HEK293T (cell line): ENCODE results near the gene RPTOR.

ENCODE experiments used
- CTCF ChIA-PET: fragments of 350-600 bp; formaldehyde crosslinking; extraction: SDS; loops from one replicate; lab custom pipeline; 2021; ENCODE audit warnings: antibody characterized with exemption, inconsistent platforms; lab: Yijun Ruan, JAX
- POLR2A ChIA-PET: fragments of 350-600 bp; formaldehyde crosslinking; extraction: SDS; loops from one replicate; lab custom pipeline; 2020; ENCODE audit warnings: antibody characterized with exemption, inconsistent platforms; lab: Yijun Ruan, JAX
- DNase-seq: peaks from one replicate; pipeline ENCODE4 v3.0.0; 2012; ENCODE audit warnings: mixed read lengths; ENCODE audit errors: extremely low spot score
- ARNT ChIP-seq: fragments of 450-650 bp; IDR thresholded peaks from 2 replicates; pipeline ENCODE4 v1.6.1; 2017; ENCODE audit warnings: mild to moderate bottlenecking
- BHLHE40 ChIP-seq: fragments of 450-650 bp; IDR thresholded peaks from 2 replicates; pipeline ENCODE4 v1.6.1; 2016; ENCODE audit warnings: mild to moderate bottlenecking, moderate library complexity, borderline replicate concordance
- CTBP1 ChIP-seq: fragments of 450-650 bp; IDR thresholded peaks from 2 replicates; pipeline ENCODE4 v1.6.1; 2016; ENCODE audit warnings: borderline replicate concordance
- ELF4 ChIP-seq: fragments of 450-650 bp; IDR thresholded peaks from 2 replicates; pipeline ENCODE4 v1.6.1; 2017; ENCODE audit warnings: antibody characterized with exemption
- FOXA1 ChIP-seq: fragments of 450-650 bp; IDR thresholded peaks from 2 replicates; pipeline ENCODE4 v1.6.1; 2016; ENCODE audit warnings: mild to moderate bottlenecking
- FOXK2 ChIP-seq: fragments of 450-650 bp; IDR thresholded peaks from 2 replicates; pipeline ENCODE4 v1.6.1; 2016; ENCODE audit warnings: mild to moderate bottlenecking
- FOXM1 ChIP-seq: fragments of 450-650 bp; IDR thresholded peaks from 2 replicates; pipeline ENCODE4 v1.6.1; 2017; ENCODE audit warnings: mild to moderate bottlenecking, borderline replicate concordance
- HDGF ChIP-seq: fragments of 450-650 bp; IDR thresholded peaks from 2 replicates; pipeline ENCODE4 v1.6.1; 2017; ENCODE audit warnings: antibody characterized with exemption, borderline replicate concordance
- L3MBTL2 ChIP-seq: fragments of 450-650 bp; conservative IDR thresholded peaks from 2 replicates; pipeline ENCODE4 v1.6.1; 2016; ENCODE audit warnings: mild to moderate bottlenecking
- LEF1 ChIP-seq: fragments of 450-650 bp; IDR thresholded peaks from 2 replicates; pipeline ENCODE4 v1.6.1; 2017; ENCODE audit warnings: mild to moderate bottlenecking, borderline replicate concordance
- NFRKB ChIP-seq: fragments of 450-650 bp; IDR thresholded peaks from 2 replicates; pipeline ENCODE4 v1.6.1; 2016; ENCODE audit warnings: mild to moderate bottlenecking, moderate library complexity
- PKNOX1 ChIP-seq: fragments of 450-650 bp; IDR thresholded peaks from 2 replicates; pipeline ENCODE4 v1.6.1; 2016
- SP1 ChIP-seq: fragments of 450-650 bp; IDR thresholded peaks from 2 replicates; pipeline ENCODE4 v1.6.1; 2017
- SUZ12 ChIP-seq: fragments of 450-650 bp; IDR thresholded peaks from 2 replicates; pipeline ENCODE4 v1.6.1; 2016; ENCODE audit warnings: mild to moderate bottlenecking
- TARDBP ChIP-seq: fragments of 450-650 bp; IDR thresholded peaks from 2 replicates; pipeline ENCODE4 v1.6.1; 2016
- ZNF384 ChIP-seq: fragments of 450-650 bp; IDR thresholded peaks from 2 replicates; pipeline ENCODE4 v1.6.1; 2016

The RPTOR gene

DNA sequence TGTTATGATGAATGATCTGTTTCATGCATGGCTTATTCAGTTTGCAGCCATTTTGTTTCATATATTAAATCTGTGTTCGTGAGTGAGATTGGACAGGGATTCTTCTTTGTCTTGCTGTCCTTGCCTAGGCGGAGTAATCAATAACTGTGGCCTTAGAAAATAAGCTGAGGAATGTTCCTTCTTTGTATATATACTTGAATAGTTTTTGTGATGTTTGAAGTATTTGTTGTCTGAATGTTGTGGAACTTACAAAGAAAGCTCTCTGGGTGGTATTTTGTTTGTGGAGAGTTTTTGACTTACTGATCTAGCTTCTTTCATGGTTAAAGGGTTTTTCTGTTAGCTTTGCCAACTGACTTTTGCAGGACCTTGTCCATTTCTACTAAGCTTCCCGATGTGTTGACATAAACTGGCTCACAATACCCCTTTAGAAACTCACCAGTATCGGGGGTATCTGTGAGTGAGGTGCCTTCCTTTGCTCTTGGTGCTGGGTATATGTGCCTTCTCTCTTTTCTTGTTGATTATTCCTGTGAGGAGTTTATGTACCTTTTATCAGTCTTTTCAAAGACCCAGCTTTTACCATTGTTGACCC, 166.2 kb downstream of the RPTOR start:
- DNase-seq = no peak
- CTCF ChIA-PET = interaction anchor here (0.7 kb wide), 1 partner anchor 1338 kb away, joined by 3 read pairs; no protein-coding TSS in a partner anchor
- TF ChIP-seq ZNF384 = no peak
- TF ChIP-seq HDGF = no peak
- TF ChIP-seq CTBP1 = no peak
- no peak for TF ChIP-seq FOXM1
- no peak for TF ChIP-seq FOXK2
- no peak for TF ChIP-seq FOXA1
- TF ChIP-seq ARNT = no peak
- TF ChIP-seq SP1 = no peak
- TF ChIP-seq NFRKB = no peak
- TF ChIP-seq L3MBTL2 = no peak
- no peak for TF ChIP-seq LEF1
- TF ChIP-seq ELF4 = no peak
- TF ChIP-seq PKNOX1 = no peak
- no peak for TF ChIP-seq TARDBP
- no peak for TF ChIP-seq SUZ12
- no peak for TF ChIP-seq BHLHE40
- POLR2A ChIA-PET = no interaction called here

GRCh38 chr17:80712089-80712488, 167.5 kb downstream of the RPTOR start:
- TF ChIP-seq ZNF384 (no peak), PKNOX1 (no peak), TARDBP (no peak), HDGF (no peak), FOXK2 (no peak)
- no peak for DNase-seq
- CTCF ChIA-PET = no interaction called here
- POLR2A ChIA-PET = no interaction called here

- no peak for DNase-seq
- ChIA-PET POLR2A (no interaction called here), CTCF (no interaction called here)
- TF ChIP-seq FOXK2 (no peak), BHLHE40 (no peak), TARDBP (no peak)
Observed at GRCh38 chr17:80712606-80713005, 168.0 kb downstream of the RPTOR start.

DNA sequence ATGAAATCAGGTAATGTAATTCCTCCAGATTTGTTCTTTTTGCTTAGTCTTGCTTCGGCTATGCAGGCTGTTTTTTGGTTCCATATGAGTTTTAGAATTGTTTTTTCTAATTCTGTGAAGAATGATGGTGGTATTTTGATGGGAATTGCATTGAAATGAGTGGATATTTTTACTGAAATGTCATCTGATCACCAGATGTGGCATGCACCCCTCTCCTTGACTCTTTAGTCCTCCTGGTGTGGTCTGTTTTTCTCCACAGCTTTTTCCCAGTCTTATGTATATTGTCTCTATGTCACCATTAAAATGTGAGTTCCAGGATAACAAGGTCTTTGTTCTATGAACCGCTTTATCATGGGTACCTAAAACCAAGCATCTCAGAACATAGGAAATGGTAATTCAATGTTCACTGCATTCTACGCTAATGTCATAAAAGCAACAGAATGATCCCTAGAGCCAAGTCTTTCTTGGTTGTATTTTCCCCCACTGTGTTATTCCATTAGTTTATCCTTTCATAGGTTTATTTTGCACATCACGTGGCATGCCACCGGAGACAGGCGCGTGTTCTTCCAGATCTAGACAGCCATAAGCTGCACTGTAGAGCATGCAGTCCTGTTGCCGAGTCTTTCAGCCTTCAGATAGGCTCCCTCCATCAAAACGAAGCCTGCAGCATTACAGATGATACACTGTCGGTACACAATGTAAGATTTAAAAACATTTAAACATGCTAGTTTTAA, 172.5 kb downstream of the RPTOR start:
- TF ChIP-seq ELF4 (no peak), BHLHE40 (no peak), NFRKB (no peak), SUZ12 (no peak), FOXK2 (no peak), ZNF384 (no peak), FOXA1 (no peak), ARNT (no peak), CTBP1 (no peak), HDGF (no peak), SP1 (no peak), FOXM1 (no peak), LEF1 (no peak), TARDBP (no peak), L3MBTL2 (no peak), PKNOX1 (no peak)
- POLR2A ChIA-PET = no interaction called here
- CTCF ChIA-PET = interaction anchor here (0.6 kb wide), 1 partner anchor 175 kb away, joined by 4 read pairs; no protein-coding TSS in a partner anchor
- DNase-seq = no peak

DNA sequence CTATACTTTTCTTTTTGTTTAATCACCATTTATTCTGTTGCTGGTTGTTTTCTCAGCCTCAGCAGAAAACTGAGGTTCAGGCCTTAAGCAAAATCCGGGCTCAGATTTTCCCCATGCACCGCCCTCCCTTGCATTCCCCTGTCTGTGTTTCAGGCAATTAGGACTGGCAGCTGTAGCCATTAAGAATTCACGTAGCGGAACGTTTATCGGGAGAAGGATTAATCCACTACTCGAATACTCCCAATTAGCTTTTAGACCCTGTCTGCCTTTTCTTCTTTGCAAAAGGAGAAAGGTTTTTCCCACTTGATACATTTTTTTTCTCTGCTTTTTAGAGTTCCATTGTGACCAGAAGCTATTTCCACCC, 173.1 kb downstream of the RPTOR start:
- TF ChIP-seq L3MBTL2 (no peak), HDGF (no peak), LEF1 (no peak), TARDBP (no peak), CTBP1 (no peak)
- no peak for DNase-seq
- ChIA-PET POLR2A (no interaction called here), CTCF (no interaction called here)

GRCh38 chr17:80718428-80718827, 173.8 kb downstream of the RPTOR start:
- ChIA-PET CTCF (no interaction called here), POLR2A (no interaction called here)
- TF ChIP-seq HDGF = no peak
- no peak for DNase-seq

DNA sequence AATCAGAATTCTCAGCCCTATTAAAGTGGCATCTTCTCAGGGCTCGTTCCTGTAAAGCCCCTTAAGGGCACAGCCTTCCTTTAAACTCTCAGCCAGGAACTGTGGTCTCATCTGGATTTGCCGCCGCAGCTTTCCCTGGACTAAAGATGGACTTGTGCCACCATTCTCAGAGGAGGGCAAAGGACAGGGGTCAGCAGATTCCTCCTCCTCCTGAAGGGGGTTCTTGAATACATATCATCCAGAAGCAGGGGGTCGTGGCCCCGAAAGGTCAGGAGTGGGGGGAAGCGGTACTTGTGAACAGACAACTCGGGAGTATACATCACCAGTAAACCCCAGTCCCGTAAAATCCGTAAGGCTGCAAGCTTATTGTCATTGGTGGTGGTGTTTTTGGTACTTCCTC, 174.8 kb downstream of the RPTOR start:
- POLR2A ChIA-PET = no interaction called here
- CTCF ChIA-PET = no interaction called here
- DNase-seq = no peak
- no peak for TF ChIP-seq NFRKB
- TF ChIP-seq LEF1 = no peak
- TF ChIP-seq HDGF = no peak
- TF ChIP-seq FOXM1 = no peak
- no peak for TF ChIP-seq TARDBP
- no peak for TF ChIP-seq FOXK2
